ENCODE data around the gene CHMP1A. TPM values are rescaled to one million over a fixed set of nuclear protein-coding genes. Genes with fewer than 3 reads are reported as not detected.

The CHMP1A gene
- total RNA-seq, result 153 TPM

DNA sequence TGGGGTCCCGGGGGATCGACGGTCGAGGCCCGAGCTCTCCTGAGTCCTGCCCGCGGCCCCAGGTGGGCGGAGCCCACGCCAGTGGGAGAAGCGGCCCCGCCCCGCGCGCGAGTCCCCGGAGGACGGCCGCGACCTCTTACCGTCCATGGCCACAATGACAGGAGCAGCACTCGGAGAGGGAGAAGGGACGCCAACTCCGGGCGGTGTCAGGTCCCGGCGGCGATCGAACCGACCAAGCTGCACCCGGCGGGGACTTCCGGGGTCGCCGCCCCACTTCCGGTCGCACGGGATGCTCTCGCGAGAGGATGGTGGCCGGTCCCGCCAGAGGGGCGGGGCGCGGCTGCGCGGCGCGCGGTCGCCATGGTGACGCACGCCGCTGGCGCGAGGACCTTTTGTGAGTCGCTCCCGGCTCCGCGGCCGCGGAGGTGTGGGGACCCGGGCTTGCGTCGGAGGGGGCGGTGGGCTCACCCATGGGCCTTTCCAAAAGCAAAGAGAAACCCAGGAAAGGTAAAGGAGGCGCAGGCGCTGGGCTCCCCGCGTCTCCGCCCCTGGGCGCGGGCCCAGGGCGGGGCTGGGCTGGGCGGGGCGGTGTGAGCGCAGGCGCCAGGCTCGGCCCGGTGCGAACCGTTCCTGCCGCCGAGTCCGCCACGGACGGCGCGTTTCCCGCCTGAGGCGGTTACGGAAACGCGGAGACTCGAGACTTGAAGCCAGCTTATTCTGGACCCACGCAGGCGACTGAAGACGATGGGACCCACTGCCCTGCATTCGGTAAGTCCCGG is at the start of gene CHMP1A, which contains the start of gene SPATA33:
Gene CHMP1A, minus strand, starts transcription at position 267 of the 779 bp plus-strand sequence. Its CDS starts 120 bp downstream, at position 147.
Gene SPATA33, plus strand, starts transcription at position 395 of the 779 bp plus-strand sequence. Its CDS starts 76 bp downstream, at position 471.
- peak; percentile 30 to 92 for DNase-seq (ENCODE audit: low spot score in 2 of 2)
- Histone ChIP-seq H3K36me3 (peaks cover 1 to 7% of the 10 kb centered on the region in 2 donors), H3K4me1 (peaks cover 3 to 15% of the 10 kb centered on the region in 2 donors), H3K9me3 (no peaks in the 10 kb centered on the region), H3K27ac (peak within 1 kb of the TSS; percentile 72 to 93), H3K27me3 (no peaks in the 10 kb centered on the region), H3K4me3 (peak within 1 kb of the TSS; percentile 78 to 95)
- TF ChIP-seq, protein P1, sequence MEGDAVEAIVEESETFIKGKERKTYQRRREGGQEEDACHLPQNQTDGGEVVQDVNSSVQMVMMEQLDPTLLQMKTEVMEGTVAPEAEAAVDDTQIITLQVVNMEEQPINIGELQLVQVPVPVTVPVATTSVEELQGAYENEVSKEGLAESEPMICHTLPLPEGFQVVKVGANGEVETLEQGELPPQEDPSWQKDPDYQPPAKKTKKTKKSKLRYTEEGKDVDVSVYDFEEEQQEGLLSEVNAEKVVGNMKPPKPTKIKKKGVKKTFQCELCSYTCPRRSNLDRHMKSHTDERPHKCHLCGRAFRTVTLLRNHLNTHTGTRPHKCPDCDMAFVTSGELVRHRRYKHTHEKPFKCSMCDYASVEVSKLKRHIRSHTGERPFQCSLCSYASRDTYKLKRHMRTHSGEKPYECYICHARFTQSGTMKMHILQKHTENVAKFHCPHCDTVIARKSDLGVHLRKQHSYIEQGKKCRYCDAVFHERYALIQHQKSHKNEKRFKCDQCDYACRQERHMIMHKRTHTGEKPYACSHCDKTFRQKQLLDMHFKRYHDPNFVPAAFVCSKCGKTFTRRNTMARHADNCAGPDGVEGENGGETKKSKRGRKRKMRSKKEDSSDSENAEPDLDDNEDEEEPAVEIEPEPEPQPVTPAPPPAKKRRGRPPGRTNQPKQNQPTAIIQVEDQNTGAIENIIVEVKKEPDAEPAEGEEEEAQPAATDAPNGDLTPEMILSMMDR (IDR thresholded peaks at IDR 0.05), result no peak
- intact Hi-C loops (cut with DNase I), result loop anchor here (1.0 to 10.0 kb wide), 7 partner anchors 29 to 413 kb away; partner anchors contain the start of genes CDK10, RPL13, SPG7 and TCF25

DNA sequence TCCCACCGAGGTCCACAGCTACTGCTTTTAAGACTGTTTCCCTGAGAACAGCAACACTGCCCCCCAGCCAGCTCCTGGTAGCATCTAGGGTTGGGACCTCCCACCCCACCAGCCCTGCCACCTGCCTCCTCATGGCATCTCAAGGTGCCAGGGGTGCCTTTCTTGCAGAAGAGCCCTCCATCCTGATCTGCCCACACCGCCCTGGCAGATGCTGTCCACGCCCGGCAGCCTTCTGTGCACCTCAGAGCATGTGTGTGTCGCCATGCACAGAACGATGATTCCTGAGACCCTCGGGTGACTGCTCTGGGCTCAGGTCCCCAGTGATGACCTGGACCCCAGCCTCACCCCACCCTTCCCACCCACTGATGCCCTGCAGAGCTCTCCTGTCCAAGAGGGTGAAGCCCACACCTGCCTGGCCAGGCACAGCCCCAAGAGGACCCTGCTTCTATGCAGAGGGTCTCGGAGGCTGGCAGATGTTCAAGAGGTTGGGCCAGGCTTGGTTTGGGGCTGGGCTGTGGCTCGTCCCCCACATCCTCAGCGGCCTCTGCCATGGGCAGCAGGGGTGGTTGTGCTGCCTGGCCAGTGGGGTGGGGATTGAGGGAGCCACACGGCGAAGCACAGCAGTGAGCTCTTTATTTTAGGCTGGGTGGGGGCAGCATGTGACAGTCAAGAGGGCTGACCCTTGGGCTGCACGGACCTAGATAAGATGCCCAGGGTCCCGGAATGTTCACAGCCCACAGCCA is 49.2 kb upstream of the CHMP1A start:
- no peak for DNase-seq (ENCODE audit: low spot score in 2 of 2)
- H3K27ac ChIP-seq, result no peak overlapping the region
- intact Hi-C loops (cut with DNase I), result loop anchor here (1.0 kb wide), 1 partner anchor 87 kb away; no protein-coding TSS in a partner anchor
- H3K4me3 ChIP-seq, result no peak overlapping the region
- no peaks in the 10 kb centered on the region for H3K27me3 ChIP-seq
- H3K36me3 ChIP-seq, result no peaks in the 10 kb centered on the region
- TF ChIP-seq, protein P1 (IDR thresholded peaks at IDR 0.05), result no peak
- peaks cover under 1 to 4% of the 10 kb centered on the region in 2 donors for H3K4me1 ChIP-seq
- no peaks in the 10 kb centered on the region for H3K9me3 ChIP-seq

DNA sequence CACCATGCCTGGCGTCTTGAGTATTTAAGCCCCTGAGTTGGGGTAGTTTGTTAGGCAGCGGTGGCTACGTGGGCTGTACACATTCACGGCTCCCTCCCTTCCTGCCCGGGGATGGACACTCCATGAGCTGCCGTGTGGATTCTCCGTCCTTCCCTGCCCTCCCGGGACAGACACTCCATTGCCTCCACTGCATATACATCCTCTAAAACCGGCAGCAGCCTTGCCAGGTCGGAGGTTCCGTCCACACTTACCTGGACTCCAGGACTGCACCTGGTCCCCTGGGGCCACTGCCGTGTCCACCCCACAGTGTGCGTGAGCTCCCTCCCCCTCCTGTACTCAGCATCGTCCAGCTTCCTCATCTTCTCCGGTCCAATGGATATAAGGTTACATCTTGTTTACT is 47.5 kb upstream of the CHMP1A start:
- intact Hi-C loops (cut with DNase I), result no loop called here
- no peak for DNase-seq (ENCODE audit: low spot score in 2 of 2)
- H3K27me3 ChIP-seq, result no peaks in the 10 kb centered on the region
- no peaks in the 10 kb centered on the region for H3K9me3 ChIP-seq
- TF ChIP-seq, protein P1 (IDR thresholded peaks at IDR 0.05), result no peak
- H3K4me1 ChIP-seq, result peaks cover 7 to 16% of the 10 kb centered on the region in 2 donors
- no peaks in the 10 kb centered on the region for H3K36me3 ChIP-seq
- no peak overlapping the region for H3K4me3 ChIP-seq
- no peak overlapping the region for H3K27ac ChIP-seq

DNA sequence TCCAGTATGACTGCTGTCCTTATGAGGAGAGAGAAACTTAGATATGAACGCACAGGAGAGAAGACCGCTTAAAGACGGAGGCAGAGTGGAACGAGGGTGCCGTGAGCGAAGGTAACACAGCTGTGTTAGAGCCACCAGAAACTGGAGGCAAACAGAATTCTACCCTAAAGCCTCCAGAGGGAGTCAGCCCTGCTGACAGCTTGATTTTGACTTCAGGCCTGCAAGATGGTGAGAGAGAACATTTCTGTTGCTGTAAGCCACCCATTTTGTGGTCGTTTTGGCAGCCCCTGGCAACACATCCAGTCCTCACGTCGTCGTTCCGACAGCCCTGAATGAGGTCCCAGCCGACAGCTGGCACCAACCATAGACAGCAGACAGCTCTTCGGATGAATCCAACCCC is 46.8 kb upstream of the CHMP1A start:
- H3K27ac ChIP-seq, result no peak overlapping the region
- H3K36me3 ChIP-seq, result no peaks in the 10 kb centered on the region
- intact Hi-C loops (cut with DNase I), result no loop called here

More for the DNA sequence above, 46.8 kb upstream of the CHMP1A start:
- no peak for DNase-seq (ENCODE audit: low spot score in 2 of 2)
- peaks cover 7 to 20% of the 10 kb centered on the region in 2 donors for H3K4me1 ChIP-seq
- H3K27me3 ChIP-seq, result no peaks in the 10 kb centered on the region
- H3K4me3 ChIP-seq, result no peak overlapping the region
- TF ChIP-seq, protein P1 (IDR thresholded peaks at IDR 0.05), result no peak
- H3K9me3 ChIP-seq, result no peaks in the 10 kb centered on the region

Measured in ascending aorta (tissue), 2 donors.